Choroid plexus epithelial cell (primary cell): ENCODE results near the gene CDHR5.
"Not testable (repeated sequence)": the region's sequence is repeated elsewhere in the genome, so short reads cannot be mapped to it uniquely, and the experiment has no call there.

Source experiments
- DNase-seq: peaks from one replicate; pipeline ENCODE4 v3.0.0-alpha.2; 2010; ENCODE audit warnings: low read depth
- H3K4me3 ChIP-seq: 2 replicates; pipeline ENCODE4 v1.5.1; 2011; ENCODE audit warnings: low read depth, mild to moderate bottlenecking, control low read depth, low read length, moderate library complexity
- TF ChIP-seq, protein P1 (sequence below): conservative IDR thresholded peaks from 2 replicates; pipeline ENCODE4 v1.5.1; 2011; ENCODE audit warnings: low read depth, mild to moderate bottlenecking, control low read depth, inconsistent platforms, low read length, moderate library complexity

CDHR5 gene

DNA sequence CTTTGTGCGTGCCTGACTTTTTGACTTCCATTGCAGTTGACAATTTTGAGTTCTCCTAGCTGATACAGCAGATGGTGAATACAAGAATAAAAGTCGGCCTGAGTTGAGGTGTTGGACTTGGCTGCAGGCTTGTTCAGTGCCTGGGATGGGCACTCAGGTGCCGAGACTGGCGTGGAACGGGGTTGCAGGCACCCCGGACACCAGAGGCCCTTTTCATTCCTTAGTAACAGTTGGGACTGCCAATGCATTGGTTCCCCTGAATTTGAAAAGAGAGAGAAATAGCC is 47.2 kb downstream of the CDHR5 start:
- no peak for DNase-seq
- TF ChIP-seq, protein P1, sequence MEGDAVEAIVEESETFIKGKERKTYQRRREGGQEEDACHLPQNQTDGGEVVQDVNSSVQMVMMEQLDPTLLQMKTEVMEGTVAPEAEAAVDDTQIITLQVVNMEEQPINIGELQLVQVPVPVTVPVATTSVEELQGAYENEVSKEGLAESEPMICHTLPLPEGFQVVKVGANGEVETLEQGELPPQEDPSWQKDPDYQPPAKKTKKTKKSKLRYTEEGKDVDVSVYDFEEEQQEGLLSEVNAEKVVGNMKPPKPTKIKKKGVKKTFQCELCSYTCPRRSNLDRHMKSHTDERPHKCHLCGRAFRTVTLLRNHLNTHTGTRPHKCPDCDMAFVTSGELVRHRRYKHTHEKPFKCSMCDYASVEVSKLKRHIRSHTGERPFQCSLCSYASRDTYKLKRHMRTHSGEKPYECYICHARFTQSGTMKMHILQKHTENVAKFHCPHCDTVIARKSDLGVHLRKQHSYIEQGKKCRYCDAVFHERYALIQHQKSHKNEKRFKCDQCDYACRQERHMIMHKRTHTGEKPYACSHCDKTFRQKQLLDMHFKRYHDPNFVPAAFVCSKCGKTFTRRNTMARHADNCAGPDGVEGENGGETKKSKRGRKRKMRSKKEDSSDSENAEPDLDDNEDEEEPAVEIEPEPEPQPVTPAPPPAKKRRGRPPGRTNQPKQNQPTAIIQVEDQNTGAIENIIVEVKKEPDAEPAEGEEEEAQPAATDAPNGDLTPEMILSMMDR = no peak
- peak overlapping the region; percentile 93 for H3K4me3 ChIP-seq

DNA sequence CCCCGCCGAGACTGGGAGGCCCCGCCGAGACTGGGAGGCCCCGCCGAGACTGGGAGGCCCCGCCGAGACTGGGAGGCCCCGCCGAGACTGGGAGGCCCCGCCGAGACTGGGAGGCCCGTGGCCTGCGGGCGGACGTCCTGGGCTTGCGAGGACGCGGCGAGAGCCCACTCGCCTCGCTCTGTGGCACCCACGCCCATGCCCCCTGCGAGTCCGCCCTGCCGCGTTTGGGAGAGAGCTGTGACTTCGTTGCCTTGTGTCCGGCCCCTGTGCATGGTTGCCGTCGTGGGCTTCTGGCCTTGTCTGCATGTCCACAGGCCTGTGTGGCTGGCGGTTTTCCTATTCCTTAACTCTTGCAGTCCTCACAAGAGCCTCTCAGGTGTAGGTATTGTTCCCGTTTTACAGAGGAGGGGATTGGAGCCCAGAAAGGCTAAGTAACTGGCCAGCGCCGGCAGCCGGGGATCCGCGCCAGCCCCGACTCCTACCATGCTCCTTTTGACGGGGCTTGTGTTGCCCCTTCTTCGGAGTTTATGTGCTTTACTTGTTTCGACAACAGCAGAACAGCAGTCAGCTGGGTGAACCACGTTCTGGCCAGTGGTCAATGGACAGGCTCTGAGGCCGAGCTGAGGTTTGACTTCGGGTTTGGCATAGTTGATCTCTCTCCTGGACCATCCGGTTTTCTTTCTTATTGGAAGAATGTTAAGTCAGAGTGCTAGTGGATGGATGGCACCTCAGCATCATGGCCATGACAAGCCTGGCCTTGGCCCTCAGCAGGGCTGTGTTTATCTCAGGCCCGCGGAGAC is 47.7 kb downstream of the CDHR5 start:
- DNase-seq = peak; percentile 34
- peak overlapping the region; percentile 93 for H3K4me3 ChIP-seq
- TF ChIP-seq, protein P1 = no peak

DNA sequence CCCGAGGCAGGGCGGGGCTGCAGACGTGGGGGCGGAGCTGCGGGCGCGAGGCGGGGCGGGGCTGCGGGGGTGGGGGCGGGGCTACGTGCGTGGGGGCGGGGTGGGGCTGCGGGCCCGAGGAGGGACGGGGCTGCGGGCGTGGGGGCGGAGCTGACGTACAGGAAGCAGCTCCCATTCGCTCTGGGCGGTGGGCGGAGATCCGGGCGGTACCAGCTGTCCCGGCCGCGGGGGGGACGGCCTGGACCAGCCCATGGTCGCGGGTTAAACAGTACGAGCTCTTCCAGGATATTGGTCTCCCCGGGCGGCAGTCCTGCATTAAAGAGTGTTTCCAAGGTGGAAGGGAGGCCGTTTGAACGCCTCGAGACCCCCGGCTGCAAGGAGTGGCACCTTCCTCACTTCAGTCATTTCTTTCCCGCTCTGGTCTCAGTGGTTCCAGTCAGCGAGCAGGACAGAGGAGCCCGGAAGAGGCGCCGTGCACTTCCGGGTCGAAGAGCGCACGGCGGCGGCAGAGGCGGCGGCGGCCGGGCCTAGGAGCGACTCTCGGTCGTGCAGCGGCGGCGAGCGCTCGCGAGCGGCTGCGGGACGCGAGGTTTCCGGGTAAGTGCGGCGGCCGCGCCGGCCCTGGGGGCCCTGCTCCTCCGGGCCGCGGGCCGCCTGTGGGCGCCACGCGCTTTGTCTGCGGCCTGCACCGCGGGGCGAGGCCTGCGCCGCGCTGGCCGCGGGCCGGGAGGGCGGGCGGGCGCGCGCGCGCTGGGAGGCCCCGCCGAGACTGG is 48.6 kb downstream of the CDHR5 start, which contains the start of gene PHRF1:
Gene PHRF1, plus strand, starts transcription at position 475 of the 773 bp plus-strand sequence. CDS start 5,043 bp downstream, outside the sequence.
- TF ChIP-seq, protein P1 = no peak
- peak within 1 kb of the TSS; percentile 93 for H3K4me3 ChIP-seq
- peak; percentile 97 for DNase-seq

DNA sequence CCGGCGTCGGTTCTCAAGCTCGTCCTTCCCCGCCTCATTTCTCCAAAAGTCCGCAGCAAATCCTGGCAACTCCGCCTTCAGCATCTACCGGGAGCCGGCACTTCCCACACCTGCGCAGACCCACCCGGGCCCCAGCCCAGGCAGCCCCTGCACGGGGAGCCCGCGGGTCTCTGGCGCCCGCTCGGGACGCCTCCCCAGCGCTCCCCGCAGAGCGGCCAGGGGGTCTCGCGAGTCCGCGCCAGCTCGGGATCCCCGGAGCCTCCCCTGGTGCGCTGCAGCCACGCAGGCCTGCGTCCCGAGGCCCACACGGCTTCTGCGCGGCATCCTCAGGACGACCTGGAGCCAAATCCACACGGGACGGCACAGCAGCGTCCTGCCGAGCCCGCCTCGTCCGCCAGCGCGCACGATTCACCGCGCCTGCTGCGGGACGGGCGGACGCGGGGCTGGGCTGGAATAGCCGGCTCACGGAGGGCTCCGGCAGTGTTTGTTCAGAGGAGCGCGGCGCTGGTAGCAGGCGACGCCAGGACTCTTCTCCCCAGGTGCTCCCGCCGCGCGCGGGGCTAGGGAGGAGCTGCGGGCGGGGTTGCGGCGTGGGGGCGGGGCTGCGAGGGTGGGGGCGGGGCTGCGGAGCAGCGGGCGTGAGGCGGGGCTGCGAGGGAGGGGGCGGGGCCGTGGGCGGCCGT is 49.3 kb downstream of the CDHR5 start:
- peak overlapping the region; percentile 64 for H3K4me3 ChIP-seq
- peak; percentile 32 for DNase-seq
- TF ChIP-seq, protein P1 = no peak

DNA sequence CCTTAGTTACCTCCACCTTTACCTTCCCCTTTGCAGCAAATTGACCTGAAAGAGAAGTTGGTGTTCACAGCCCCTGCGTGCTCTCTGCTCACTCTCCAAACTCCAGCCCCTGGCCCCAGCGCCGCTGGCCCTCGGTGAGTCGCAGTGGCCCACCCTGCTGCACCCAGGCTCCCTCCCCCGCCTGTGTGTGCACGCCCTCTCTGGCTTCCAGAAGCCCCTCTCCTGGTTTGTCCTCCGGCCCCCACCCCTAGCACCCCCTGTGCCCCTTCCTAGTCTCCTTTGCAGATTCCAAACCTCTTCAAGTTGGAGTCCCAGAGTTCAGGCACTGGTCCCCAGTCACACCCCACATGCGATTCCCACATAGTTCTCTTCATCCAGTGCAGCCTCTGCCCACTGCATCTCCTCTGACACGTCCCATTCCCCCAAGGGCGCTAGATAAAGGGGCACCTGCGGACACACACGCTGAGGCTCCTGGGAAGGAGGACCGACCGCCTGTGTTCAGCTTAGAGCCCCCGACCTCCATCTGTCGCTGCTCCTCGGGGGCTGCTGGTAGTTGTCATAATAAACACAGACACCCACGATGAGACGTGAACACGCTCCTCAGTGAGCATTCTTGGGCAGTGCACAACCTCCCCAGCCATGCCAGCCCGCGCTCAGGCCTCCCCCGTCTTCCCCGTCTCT is 50.0 kb downstream of the CDHR5 start:
- TF ChIP-seq, protein P1 = no peak
- no peak for DNase-seq
- peak overlapping the region; percentile 64 for H3K4me3 ChIP-seq

DNA sequence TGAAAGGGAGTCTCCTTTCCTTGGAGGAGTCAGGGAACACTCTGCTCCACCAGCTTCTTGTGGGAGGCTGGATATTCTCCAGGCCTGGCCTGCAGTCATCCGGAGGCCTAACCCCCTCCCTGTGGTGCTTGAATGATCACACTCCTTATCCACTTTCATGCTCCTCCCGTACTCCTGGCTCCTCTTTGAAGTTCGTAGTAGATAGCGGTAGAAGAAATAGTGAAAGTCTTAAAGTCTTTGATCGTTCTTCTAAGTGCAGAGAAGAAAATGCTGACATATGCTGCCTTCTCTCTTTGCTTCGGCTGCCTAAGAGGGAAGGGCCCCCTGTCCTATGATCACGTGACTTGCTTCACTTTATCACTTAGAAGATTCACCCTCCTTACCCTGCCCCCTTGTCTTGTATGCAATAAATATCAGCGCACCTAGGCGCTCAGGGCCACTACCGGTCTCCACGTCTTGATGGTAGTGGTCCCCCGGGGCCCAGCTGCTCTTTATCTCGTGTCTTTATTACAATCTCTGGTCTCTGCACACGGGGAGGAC is 50.7 kb downstream of the CDHR5 start:
- not testable (repeated sequence) for DNase-seq, H3K4me3 ChIP-seq
